Measurements from ENCODE around the gene LRG1. TPM values are rescaled to one million over a fixed set of nuclear protein-coding genes. Genes with fewer than 3 reads are reported as not detected.

The LRG1 gene
- total RNA-seq, 1 experiment from 2014 or later: not detected

DNA sequence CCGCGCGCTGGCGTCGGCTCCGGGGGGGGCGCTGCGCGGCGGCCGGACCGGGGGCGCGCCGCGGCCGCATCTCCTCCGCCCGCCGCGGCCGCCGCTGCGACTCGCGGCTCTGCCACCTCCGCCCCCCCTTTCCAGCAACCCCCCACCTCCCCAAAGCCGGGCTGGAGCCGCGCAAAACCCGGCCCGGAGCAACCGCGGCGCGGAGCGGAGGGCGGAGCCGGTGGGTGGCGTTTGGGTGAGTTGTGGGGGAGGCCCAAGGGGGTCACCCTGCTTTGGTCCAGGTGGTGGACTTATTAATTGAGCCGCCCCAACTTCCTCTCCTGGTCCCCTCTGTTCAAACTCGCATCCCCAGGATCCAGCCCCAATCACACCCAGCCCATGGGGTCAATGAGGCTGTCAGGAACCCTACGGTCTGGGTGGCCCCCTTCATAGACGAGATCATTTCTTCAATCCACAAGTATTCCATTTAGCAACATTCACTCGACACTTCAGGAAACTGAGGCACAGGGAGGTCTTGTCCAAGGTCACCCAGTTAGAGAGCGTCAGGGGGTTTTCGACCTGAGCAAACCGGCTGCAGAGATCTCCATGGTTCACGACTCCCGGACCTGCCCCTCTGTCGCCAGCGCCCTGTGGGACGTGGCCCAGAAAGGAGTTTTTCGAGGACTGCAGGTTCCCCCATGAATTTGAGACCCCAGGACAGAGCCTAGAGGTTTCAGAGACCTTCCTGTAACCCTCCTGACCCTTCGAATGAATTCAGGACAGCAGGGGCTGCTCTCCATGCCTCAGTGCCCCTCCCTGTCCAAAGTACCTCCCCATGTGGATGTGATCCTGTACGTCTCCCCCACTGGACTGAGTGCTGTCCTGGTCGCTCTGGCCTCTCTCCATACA lies 42.1 kb upstream of the LRG1 start:
- ChIA-PET CTCF (no interaction called here), POLR2A (ENCODE audit: low non-redundant PET) (no interaction called here)
- H3K9me3 ChIP-seq (ENCODE audit: low read depth, low read length, poor library complexity, severe bottlenecking): no peaks in the 10 kb centered on the region
- BruUV-seq (replicated peaks): no TSS peak
- intact Hi-C loops (cut with micrococcal nuclease; ENCODE audit: unreplicated experiment): no loop called here
- H3K4me1 ChIP-seq (ENCODE audit: insufficient read depth, low read length, poor library complexity, severe bottlenecking): peaks cover 27% of the 10 kb centered on the region
- H3K4me3 ChIP-seq (ENCODE audit: low read depth, low read length, poor library complexity, severe bottlenecking): peak overlapping the region; percentile 53
- no peaks in the 10 kb centered on the region for H3K36me3 ChIP-seq (ENCODE audit: insufficient read depth, low read length, poor library complexity, severe bottlenecking)
- TF ChIP-seq CTCF (conservative IDR thresholded peaks at IDR 0.05; ENCODE audit: low read depth, low read length) (no peak), EZH2 (IDR thresholded peaks at IDR 0.05; ENCODE audit: borderline replicate concordance, low read depth, low read length, poor library complexity, severe bottlenecking) (no peak)
- H3K27me3 ChIP-seq (replicated peaks; ENCODE audit: insufficient read depth, low read depth, low read length, poor library complexity): peaks cover 9% of the 10 kb centered on the region
- H3K27ac ChIP-seq (ENCODE audit: low read depth, low read length, poor library complexity, severe bottlenecking): no peak overlapping the region
- DNase-seq (ENCODE audit: low spot score): peak; percentile 71

DNA sequence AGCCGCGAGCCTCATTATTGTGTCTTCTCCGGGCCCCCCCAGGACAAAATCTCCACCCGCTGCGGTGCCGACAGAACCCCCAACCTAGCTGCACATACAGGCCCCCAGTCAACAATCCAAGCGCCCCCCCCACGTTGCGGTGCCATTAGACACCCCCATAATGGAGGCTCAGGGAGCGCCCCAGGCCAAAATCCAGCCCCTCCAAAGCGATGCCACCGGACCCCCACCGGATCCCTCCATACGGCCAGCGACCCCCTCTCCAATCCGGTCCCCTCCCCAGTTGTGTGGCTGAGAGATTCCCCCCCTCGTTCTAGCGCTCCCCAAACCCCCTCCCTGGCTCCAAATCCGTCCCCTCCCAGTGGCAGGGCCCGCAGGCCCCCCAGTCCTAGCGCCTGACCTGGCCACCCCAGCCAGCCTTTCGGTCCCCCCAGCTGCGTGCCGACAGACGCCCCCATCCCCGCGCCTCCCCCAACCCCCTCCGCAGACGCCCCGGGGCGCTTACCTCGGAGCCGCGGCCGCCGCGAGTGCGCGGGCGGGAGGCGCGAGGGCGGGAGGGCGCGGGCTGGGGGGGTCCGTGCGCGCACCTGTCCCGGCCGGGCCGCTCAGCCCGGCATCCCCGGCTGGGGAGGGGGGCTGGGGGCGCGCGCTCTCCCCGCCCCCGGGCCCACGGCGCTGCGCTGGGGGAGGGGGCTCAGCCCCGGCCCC lies 41.3 kb upstream of the LRG1 start:
- Histone ChIP-seq H3K36me3 (ENCODE audit: insufficient read depth, low read length, poor library complexity, severe bottlenecking) (no peaks in the 10 kb centered on the region), H3K27ac (ENCODE audit: low read depth, low read length, poor library complexity, severe bottlenecking) (no peak overlapping the region), H3K4me1 (ENCODE audit: insufficient read depth, low read length, poor library complexity, severe bottlenecking) (peaks cover 19% of the 10 kb centered on the region), H3K4me3 (ENCODE audit: low read depth, low read length, poor library complexity, severe bottlenecking) (peak overlapping the region; percentile 53), H3K9me3 (ENCODE audit: low read depth, low read length, poor library complexity, severe bottlenecking) (no peaks in the 10 kb centered on the region), H3K27me3 (replicated peaks; ENCODE audit: insufficient read depth, low read depth, low read length, poor library complexity) (peaks cover 9% of the 10 kb centered on the region)
- ChIA-PET POLR2A (ENCODE audit: low non-redundant PET) (no interaction called here), CTCF (interaction anchor here (0.6 kb wide), 1 partner anchor 670 kb away, joined by 9 read pairs; no protein-coding TSS in a partner anchor)
- intact Hi-C loops (cut with micrococcal nuclease; ENCODE audit: unreplicated experiment): no loop called here
- DNase-seq (ENCODE audit: low spot score): no peak
- TF ChIP-seq EZH2 (IDR thresholded peaks at IDR 0.05; ENCODE audit: borderline replicate concordance, low read depth, low read length, poor library complexity, severe bottlenecking) (no peak), CTCF (conservative IDR thresholded peaks at IDR 0.05; ENCODE audit: low read depth, low read length) (no peak)
- BruUV-seq (replicated peaks): no TSS peak

- no peaks in the 10 kb centered on the region for H3K9me3 ChIP-seq (ENCODE audit: low read depth, low read length, poor library complexity, severe bottlenecking)
- ChIA-PET POLR2A (ENCODE audit: low non-redundant PET) (no interaction called here), CTCF (interaction anchor here (0.6 kb wide), 1 partner anchor 671 kb away, joined by 9 read pairs; no protein-coding TSS in a partner anchor)
- peaks cover 21% of the 10 kb centered on the region for H3K4me1 ChIP-seq (ENCODE audit: insufficient read depth, low read length, poor library complexity, severe bottlenecking)
- no peaks in the 10 kb centered on the region for H3K36me3 ChIP-seq (ENCODE audit: insufficient read depth, low read length, poor library complexity, severe bottlenecking)
- no peak for TF ChIP-seq EZH2 (IDR thresholded peaks at IDR 0.05; ENCODE audit: borderline replicate concordance, low read depth, low read length, poor library complexity, severe bottlenecking)
- TF ChIP-seq CTCF (conservative IDR thresholded peaks at IDR 0.05; ENCODE audit: low read depth, low read length): peak; percentile 46
- intact Hi-C loops (cut with micrococcal nuclease; ENCODE audit: unreplicated experiment): no loop called here
- H3K27ac ChIP-seq (ENCODE audit: low read depth, low read length, poor library complexity, severe bottlenecking): no peak overlapping the region
- H3K4me3 ChIP-seq (ENCODE audit: low read depth, low read length, poor library complexity, severe bottlenecking): peak overlapping the region; percentile 53
- peaks cover 9% of the 10 kb centered on the region for H3K27me3 ChIP-seq (replicated peaks; ENCODE audit: insufficient read depth, low read depth, low read length, poor library complexity)
- no peak for DNase-seq (ENCODE audit: low spot score)
- BruUV-seq (replicated peaks): no TSS peak
Measured at GRCh38 chr19:4580021-4580901, 40.4 kb upstream of the LRG1 start.

All from A673 (cell line).